ENCODE data around the gene FIS1.

DNA sequence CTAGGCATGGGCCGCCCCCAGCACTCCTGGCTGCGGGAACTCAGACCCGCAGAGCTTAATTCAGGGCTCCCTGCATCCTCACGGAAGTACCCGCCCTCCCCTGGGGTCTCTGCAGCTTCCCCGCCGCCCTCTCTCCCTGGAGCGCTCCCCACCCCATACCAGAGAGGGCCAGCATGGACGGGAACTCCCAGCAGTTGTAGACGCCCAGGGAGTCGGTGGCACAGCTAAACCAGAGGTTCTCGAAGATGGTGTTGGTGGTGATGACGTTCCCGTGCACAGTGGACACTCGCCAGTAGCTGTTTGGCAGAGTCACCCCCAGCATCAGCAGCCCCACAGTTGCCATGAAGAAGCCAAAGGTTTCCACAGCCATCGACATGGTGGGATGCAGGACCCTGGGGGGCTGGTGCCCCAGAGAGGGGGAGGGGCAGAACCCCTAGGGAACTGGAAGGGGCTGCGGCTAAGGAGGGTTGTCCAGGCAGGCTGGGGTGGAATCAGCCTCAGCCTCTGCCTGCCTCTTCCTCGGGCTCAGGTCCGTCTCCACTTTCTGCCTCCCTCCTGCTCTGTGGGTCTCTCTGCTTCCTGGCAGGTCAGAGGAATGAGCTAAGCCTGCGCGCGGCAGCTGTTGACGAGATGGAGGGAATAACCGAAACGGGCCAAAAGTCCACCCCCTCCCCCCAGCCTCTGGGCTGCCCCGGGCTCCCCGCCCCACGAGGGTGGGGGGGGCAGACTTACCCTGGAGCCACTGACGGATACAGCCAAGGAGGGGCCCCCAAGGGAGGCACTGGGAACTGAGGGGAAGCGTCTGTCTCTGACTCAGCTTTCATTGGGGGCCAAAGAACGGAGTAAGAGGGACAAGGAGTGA lies 7.4 kb downstream of the FIS1 start, which contains the start of gene CLDN15:
- TF ChIP-seq, protein P1, sequence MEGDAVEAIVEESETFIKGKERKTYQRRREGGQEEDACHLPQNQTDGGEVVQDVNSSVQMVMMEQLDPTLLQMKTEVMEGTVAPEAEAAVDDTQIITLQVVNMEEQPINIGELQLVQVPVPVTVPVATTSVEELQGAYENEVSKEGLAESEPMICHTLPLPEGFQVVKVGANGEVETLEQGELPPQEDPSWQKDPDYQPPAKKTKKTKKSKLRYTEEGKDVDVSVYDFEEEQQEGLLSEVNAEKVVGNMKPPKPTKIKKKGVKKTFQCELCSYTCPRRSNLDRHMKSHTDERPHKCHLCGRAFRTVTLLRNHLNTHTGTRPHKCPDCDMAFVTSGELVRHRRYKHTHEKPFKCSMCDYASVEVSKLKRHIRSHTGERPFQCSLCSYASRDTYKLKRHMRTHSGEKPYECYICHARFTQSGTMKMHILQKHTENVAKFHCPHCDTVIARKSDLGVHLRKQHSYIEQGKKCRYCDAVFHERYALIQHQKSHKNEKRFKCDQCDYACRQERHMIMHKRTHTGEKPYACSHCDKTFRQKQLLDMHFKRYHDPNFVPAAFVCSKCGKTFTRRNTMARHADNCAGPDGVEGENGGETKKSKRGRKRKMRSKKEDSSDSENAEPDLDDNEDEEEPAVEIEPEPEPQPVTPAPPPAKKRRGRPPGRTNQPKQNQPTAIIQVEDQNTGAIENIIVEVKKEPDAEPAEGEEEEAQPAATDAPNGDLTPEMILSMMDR (optimal IDR thresholded peaks at IDR 0.05 in 1 of 3, IDR thresholded peaks at IDR 0.05 in 1 of 3, conservative IDR thresholded peaks at IDR 0.05 in 1 of 3; ENCODE audit: extremely low read depth in 1 of 3, insufficient read depth in 2 of 3, low read length in 3 of 3): no peak
- TF ChIP-seq EZH2 (IDR thresholded peaks at IDR 0.05; ENCODE audit: low read length): no peak
